MV-4-11 (cell line): ENCODE results near the gene UBR4.

Experiments used
- DNase-seq: peaks from one replicate; lab custom pipeline; 2025; lab: John Stamatoyannopoulos, UW

UBR4 gene

GRCh38 chr1:19036041-19036812 lies 173.8 kb downstream of the UBR4 start:
- DNase-seq = no peak

- DNase-seq = no peak
These were observed 174.6 kb downstream of the UBR4 start for GRCh38 chr1:19035377-19036040.

- no peak for DNase-seq
These were observed 175.3 kb downstream of the UBR4 start for GRCh38 chr1:19034721-19035120.

- no peak for DNase-seq
These were observed 176.0 kb downstream of the UBR4 start for GRCh38 chr1:19033926-19034680.

- no peak for DNase-seq
These were observed 176.6 kb downstream of the UBR4 start for GRCh38 chr1:19033515-19033839.

GRCh38 chr1:19032701-19033514 lies 177.2 kb downstream of the UBR4 start:
- DNase-seq = no peak

- no peak for DNase-seq
These were observed 177.7 kb downstream of the UBR4 start for GRCh38 chr1:19032413-19032695.

GRCh38 chr1:19029191-19030085 lies 180.6 kb downstream of the UBR4 start:
- peak; percentile 41 for DNase-seq

GRCh38 chr1:19028546-19029129 lies 181.4 kb downstream of the UBR4 start:
- DNase-seq = no peak

GRCh38 chr1:19028110-19028509 lies 182.0 kb downstream of the UBR4 start:
- DNase-seq = no peak
